ENCODE results near the gene CCDC134. TPM values are rescaled to one million over a fixed set of nuclear protein-coding genes. Genes with fewer than 3 reads are reported as not detected.

CCDC134 gene
- total and polyA plus RNA-seq, 2 of the 13 experiments (the other 11 are each of a cell fraction or from before 2014, with no cell fraction given) = 4.8 to 17.4 TPM

DNA sequence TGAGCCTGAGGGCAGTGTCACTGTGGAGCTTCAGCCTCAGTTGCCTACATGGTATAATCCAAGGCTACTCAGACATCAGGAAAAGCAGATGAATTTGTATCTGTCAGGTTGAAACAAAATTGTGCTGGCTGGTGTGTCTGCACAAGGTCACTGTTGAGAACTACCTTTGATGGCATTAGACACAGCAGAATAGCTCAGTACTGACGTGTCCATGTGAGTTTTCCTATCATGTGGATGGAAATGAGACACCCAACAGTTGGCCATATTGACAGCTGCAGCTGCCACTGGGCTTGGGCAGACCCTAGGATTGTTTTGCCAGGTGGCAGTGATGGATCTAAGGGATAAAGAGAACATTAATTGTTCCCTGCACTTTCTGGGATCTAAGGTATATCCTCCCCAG lies 15.8 kb downstream of the CCDC134 start:
- intact Hi-C loops (cut with micrococcal nuclease; ENCODE audit: unreplicated experiment) (no loop called here), in situ Hi-C loops (cut with HindIII; ENCODE audit: extremely low pct_ligation_motif_present, low pct_unique_long_range_greater_than_20kb) (no loop called here)
- no peaks in the 10 kb centered on the region for H3K9me3 ChIP-seq (ENCODE audit: low read length)
- H3K36me3 ChIP-seq (replicated peaks in 1 of 2; ENCODE audit: control insufficient read depth in 1 of 2, insufficient read depth in 2 of 2, low read length in 2 of 2) = peaks cover 2 to 44% of the 10 kb centered on the region in 2 experiments; a peak in 4 of 5 replicates
- no peaks in the 10 kb centered on the region for H4K20me1 ChIP-seq (ENCODE audit: insufficient read depth, low read length)
- no peak overlapping the region for H3K9ac ChIP-seq (ENCODE audit: insufficient read depth, low read depth, low read length)
- POLR2A ChIA-PET = interaction anchor here (1.2 to 2.2 kb wide), 2 partner anchors 16 to 17 kb away, joined by 4 to 5 read pairs; partner anchors contain the start of genes CCDC134 and SREBF2
- TF ChIP-seq, protein P1, sequence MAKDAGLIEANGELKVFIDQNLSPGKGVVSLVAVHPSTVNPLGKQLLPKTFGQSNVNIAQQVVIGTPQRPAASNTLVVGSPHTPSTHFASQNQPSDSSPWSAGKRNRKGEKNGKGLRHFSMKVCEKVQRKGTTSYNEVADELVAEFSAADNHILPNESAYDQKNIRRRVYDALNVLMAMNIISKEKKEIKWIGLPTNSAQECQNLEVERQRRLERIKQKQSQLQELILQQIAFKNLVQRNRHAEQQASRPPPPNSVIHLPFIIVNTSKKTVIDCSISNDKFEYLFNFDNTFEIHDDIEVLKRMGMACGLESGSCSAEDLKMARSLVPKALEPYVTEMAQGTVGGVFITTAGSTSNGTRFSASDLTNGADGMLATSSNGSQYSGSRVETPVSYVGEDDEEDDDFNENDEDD (CRISPR knock-in tag; IDR thresholded peaks at IDR 0.05; ENCODE audit: borderline replicate concordance) = no peak
- TF ChIP-seq MLLT10 (CRISPR knock-in tag; IDR thresholded peaks at IDR 0.05) (no peak), ZNF367 (CRISPR knock-in tag; IDR thresholded peaks at IDR 0.05; ENCODE audit: borderline replicate concordance) (no peak), MIER2 (CRISPR knock-in tag; IDR thresholded peaks at IDR 0.05) (no peak), ZNF317 (CRISPR knock-in tag; IDR thresholded peaks at IDR 0.05) (no peak), ATM (IDR thresholded peaks at IDR 0.05; ENCODE audit: borderline replicate concordance) (no peak), ZNF557 (CRISPR knock-in tag; IDR thresholded peaks at IDR 0.05) (no peak), ZNF510 (CRISPR knock-in tag; IDR thresholded peaks at IDR 0.05; ENCODE audit: low read depth) (no peak), ZNF546 (CRISPR knock-in tag; conservative IDR thresholded peaks at IDR 0.05) (no peak), BRCA1 (CRISPR knock-in tag; IDR thresholded peaks at IDR 0.05) (no peak), GATAD1 (CRISPR knock-in tag; IDR thresholded peaks at IDR 0.05) (no peak), ZFAT (CRISPR knock-in tag; conservative IDR thresholded peaks at IDR 0.05) (no peak), ZNF790 (CRISPR knock-in tag; IDR thresholded peaks at IDR 0.05; ENCODE audit: borderline replicate concordance) (no peak), ZNF678 (CRISPR knock-in tag; IDR thresholded peaks at IDR 0.05) (no peak), TMF1 (CRISPR knock-in tag; IDR thresholded peaks at IDR 0.05; ENCODE audit: low read depth) (no peak), POLR2A (IDR thresholded peaks at IDR 0.05; ENCODE audit: insufficient read depth in 1 of 2, low read depth in 2 of 2, low read length in 2 of 2) (no peak), ZNF772 (CRISPR knock-in tag; IDR thresholded peaks at IDR 0.05) (no peak)
- TF ChIP-seq, protein P2, sequence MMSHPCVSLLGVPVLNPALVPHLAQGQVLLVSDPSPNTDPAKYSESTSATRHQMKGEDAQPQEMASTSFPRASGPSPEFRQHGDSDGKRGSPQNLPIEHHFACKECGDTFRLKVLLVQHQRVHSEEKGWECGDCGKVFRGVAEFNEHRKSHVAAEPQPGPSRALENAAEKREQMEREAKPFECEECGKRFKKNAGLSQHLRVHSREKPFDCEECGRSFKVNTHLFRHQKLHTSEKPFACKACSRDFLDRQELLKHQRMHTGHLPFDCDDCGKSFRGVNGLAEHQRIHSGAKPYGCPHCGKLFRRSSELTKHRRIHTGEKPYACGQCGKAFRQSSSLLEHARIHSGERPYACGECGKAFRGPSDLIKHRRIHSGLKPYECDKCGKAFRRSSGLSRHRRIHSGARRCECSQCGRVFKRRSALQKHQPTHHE (CRISPR knock-in tag; IDR thresholded peaks at IDR 0.05; ENCODE audit: borderline replicate concordance) = no peak
- TF ChIP-seq, protein P3, sequence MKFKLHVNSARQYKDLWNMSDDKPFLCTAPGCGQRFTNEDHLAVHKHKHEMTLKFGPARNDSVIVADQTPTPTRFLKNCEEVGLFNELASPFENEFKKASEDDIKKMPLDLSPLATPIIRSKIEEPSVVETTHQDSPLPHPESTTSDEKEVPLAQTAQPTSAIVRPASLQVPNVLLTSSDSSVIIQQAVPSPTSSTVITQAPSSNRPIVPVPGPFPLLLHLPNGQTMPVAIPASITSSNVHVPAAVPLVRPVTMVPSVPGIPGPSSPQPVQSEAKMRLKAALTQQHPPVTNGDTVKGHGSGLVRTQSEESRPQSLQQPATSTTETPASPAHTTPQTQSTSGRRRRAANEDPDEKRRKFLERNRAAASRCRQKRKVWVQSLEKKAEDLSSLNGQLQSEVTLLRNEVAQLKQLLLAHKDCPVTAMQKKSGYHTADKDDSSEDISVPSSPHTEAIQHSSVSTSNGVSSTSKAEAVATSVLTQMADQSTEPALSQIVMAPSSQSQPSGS (CRISPR knock-in tag; IDR thresholded peaks at IDR 0.05) = no peak
- no peaks in the 10 kb centered on the region for H3K27me3 ChIP-seq (ENCODE audit: control insufficient read depth in 1 of 2, insufficient read depth in 2 of 2, low read length in 2 of 2)
- H3K4me2 ChIP-seq (ENCODE audit: low read depth, low read length) = no peak overlapping the region
- H2AFZ ChIP-seq (ENCODE audit: low read length) = no peak overlapping the region
- ATAC-seq (no peak), DNase-seq (ENCODE audit: low spot score) (no peak), FAIRE-seq (no peak)
- H3K4me3 ChIP-seq (replicated peaks in 1 of 3; ENCODE audit: insufficient read depth in 1 of 3, low read depth in 2 of 3, low read length in 3 of 3) = no peak overlapping the region
- H3K4me1 ChIP-seq (ENCODE audit: insufficient read depth, low read length) = no peaks in the 10 kb centered on the region
- no TSS peak for BruUV-seq (replicated peaks)
- H3K79me2 ChIP-seq (ENCODE audit: insufficient read depth, low read length) = no peaks in the 10 kb centered on the region
- CTCF ChIA-PET (ENCODE audit: low intra/inter-chr PET ratio, low total read pairs) = no interaction called here
- no peak overlapping the region for H3K27ac ChIP-seq (ENCODE audit: extremely low read length, insufficient read depth, low read length)
- WGBS (ENCODE audit: low lambda C conversion rate) = 100% methylated on average over 1 of the region's 1 CpG
